Activated B cell treated with CpG ODN at 0.5 μM for 24 hours (primary cell): Measurements from ENCODE around the gene HABP4. TPM values are rescaled to one million over a fixed set of nuclear protein-coding genes. Genes with fewer than 3 reads are reported as not detected.

ENCODE experiments used
- ATAC-seq: fragments of 200-7000 bp; cut with Tn5 transposase; one replicate; pipeline ENCODE4 v1.10.0; 2021; ENCODE audit warnings: low read depth, mild to moderate bottlenecking, moderate library complexity
- CTCF ChIA-PET: fragments of 350-600 bp; sonication (Branson Sonifier 250); formaldehyde crosslinking; loops from one replicate; lab custom pipeline; 2021; ENCODE audit warnings: antibody characterized with exemption; lab: Charles Lee
- POLR2A ChIA-PET: fragments of 350-600 bp; sonication (Branson Sonifier 250); formaldehyde crosslinking; loops from one replicate; lab custom pipeline; 2021; ENCODE audit warnings: antibody characterized with exemption; lab: Charles Lee
- DNase-seq: peaks from one replicate; pipeline ENCODE4 v3.0.0; 2022
- H3K27ac Mint-ChIP-seq: one replicate; pipeline ENCODE4 v1.8.0; 2020; ENCODE audit warnings: mixed read lengths
- H3K27me3 Mint-ChIP-seq: one replicate; pipeline ENCODE4 v1.8.0; 2021; ENCODE audit warnings: mixed read lengths
- H3K36me3 Mint-ChIP-seq: one replicate; pipeline ENCODE4 v1.8.0; 2021; ENCODE audit warnings: low read depth, mixed read lengths
- H3K4me1 Mint-ChIP-seq: one replicate; pipeline ENCODE4 v1.8.0; 2021; ENCODE audit warnings: mixed read lengths
- H3K4me3 Mint-ChIP-seq: one replicate; pipeline ENCODE4 v1.8.0; 2020; ENCODE audit warnings: mild to moderate bottlenecking, mixed read lengths
- H3K9me3 Mint-ChIP-seq: one replicate; pipeline ENCODE4 v1.8.0; 2020; ENCODE audit warnings: mixed read lengths
- intact Hi-C: fragments of 100-400 bp; cut with micrococcal nuclease; formaldehyde crosslinking; loops from one replicate; pipeline ENCODE4 v1.15.1; 2024
- total RNA-seq: library from RNA; stranded (reverse); gene quantifications from 2 replicates; pipeline ENCODE4 v1.2.3, GENCODE V29; 2022
- TF ChIP-seq, protein P1 (sequence below): fragments of 200-600 bp; IDR thresholded peaks from one replicate; pipeline ENCODE4 v1.8.0; 2022; ENCODE audit warnings: antibody characterized with exemption, mild to moderate bottlenecking

The HABP4 gene
- total RNA-seq, 1 donor from 2014 or later = 8.1 TPM

DNA sequence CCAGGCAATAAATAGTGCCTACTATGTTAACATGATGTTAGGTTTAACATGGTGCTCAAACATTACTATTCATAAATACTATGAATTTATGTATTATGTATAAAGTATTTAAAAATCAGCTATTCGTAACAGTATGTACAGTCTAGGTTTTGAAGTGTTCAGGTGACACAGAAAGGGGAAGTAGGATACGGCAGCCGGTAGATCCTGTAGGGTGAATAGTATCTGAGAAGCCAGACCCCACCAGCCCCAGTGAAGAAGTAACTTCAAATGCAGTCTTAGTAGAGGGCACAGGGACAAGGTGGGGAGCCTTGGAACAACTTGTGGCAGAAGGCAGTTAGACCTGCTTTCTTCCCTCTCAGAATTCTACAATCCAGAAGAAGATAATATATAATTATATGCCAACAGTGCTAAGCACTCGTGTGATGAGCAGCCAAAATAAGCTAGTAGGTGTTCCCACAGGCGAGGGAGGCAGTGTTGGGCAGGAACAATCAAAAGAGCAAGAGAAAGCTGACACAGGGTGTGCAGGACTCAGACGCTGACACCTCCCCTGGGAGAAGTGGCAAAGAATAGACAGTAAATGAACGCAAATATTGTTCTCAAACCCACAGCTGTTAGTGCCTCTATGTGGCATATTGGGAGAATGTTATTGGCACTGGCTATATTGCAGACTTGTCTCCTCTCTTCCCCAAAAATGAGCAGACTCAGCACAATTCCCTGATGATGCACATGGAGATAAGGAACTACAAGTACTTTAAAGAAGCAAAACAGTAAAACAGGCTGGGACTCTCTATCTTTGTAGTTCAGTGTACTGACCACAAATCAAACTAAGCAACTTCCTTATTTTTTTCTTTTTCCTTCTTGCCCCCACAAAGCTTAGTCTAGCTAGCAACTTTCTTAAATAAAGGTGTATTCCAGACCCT lies 36.4 kb upstream of the HABP4 start:
- Mint-ChIP-seq H3K27ac (peak overlapping the region; percentile 92), H3K4me1 (peaks cover 37% of the 10 kb centered on the region), H3K4me3 (peak overlapping the region; percentile 82), H3K27me3 (no peaks in the 10 kb centered on the region), H3K36me3 (no peaks in the 10 kb centered on the region), H3K9me3 (no peaks in the 10 kb centered on the region)
- POLR2A ChIA-PET = interaction anchor here (0.6 to 2.2 kb wide), 7 partner anchors 30 to 538 kb away, joined by 3 to 14 read pairs (median 3); partner anchors contain the start of genes ERCC6L2, HABP4 and SLC35D2
- DNase-seq (no peak), ATAC-seq (peak; percentile 33)
- intact Hi-C loops = loop anchor here (1.0 to 10.0 kb wide), 3 partner anchors 30 to 1096 kb away; partner anchors contain the start of genes FANCC and SLC35D2
- TF ChIP-seq, protein P1, sequence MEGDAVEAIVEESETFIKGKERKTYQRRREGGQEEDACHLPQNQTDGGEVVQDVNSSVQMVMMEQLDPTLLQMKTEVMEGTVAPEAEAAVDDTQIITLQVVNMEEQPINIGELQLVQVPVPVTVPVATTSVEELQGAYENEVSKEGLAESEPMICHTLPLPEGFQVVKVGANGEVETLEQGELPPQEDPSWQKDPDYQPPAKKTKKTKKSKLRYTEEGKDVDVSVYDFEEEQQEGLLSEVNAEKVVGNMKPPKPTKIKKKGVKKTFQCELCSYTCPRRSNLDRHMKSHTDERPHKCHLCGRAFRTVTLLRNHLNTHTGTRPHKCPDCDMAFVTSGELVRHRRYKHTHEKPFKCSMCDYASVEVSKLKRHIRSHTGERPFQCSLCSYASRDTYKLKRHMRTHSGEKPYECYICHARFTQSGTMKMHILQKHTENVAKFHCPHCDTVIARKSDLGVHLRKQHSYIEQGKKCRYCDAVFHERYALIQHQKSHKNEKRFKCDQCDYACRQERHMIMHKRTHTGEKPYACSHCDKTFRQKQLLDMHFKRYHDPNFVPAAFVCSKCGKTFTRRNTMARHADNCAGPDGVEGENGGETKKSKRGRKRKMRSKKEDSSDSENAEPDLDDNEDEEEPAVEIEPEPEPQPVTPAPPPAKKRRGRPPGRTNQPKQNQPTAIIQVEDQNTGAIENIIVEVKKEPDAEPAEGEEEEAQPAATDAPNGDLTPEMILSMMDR = no peak
- CTCF ChIA-PET = interaction anchor here (1.5 to 1.7 kb wide), 3 partner anchors 15 to 154 kb away, joined by 4 to 10 read pairs (median 6); no protein-coding TSS in a partner anchor

- ChIA-PET POLR2A (interaction anchor here (0.6 to 1.0 kb wide), 2 partner anchors 33 to 269 kb away, joined by 3 to 7 read pairs; partner anchors contain the start of gene HABP4), CTCF (no interaction called here)
- H3K36me3 Mint-ChIP-seq = peaks cover 2% of the 10 kb centered on the region
- peak; percentile 2 for ATAC-seq
- intact Hi-C loops = loop anchor here (5.0 to 10.0 kb wide), 8 partner anchors 90 to 1840 kb away; partner anchors contain the start of genes ANP32B, TBC1D2, TDRD7 and ZNF510
- TF ChIP-seq, protein P1 = no peak
- DNase-seq = peak; percentile 89
- peak overlapping the region; percentile 86 for H3K4me3 Mint-ChIP-seq
- peak overlapping the region; percentile 92 for H3K27ac Mint-ChIP-seq
- H3K27me3 Mint-ChIP-seq = no peaks in the 10 kb centered on the region
- H3K4me1 Mint-ChIP-seq = peaks cover 53% of the 10 kb centered on the region
- no peaks in the 10 kb centered on the region for H3K9me3 Mint-ChIP-seq
Observed at GRCh38 chr9:96417051-96417586, 32.9 kb upstream of the HABP4 start.

DNA sequence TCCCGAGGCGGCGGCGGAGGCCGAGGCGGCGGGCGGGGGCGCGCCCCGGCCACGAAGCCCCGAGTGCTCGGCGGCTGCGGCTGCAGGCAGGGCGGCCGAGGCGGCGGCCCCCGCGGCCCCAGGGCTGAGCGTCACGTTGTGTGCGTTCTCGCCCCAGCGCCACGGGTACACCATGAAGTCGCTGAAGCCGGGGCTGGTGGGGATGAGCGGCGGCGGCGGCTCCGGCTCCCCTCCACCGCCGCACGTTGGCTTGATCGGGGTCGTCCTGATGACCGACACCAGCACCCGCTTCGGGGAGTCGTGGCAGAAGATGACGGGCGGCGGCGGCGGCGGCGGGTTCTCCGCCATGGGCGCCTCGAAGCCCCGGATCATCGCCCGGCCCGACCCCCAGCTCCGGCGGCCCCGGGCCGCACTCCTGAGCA lies 32.3 kb upstream of the HABP4 start:
- Mint-ChIP-seq H3K36me3 (peaks cover 2% of the 10 kb centered on the region), H3K27me3 (no peaks in the 10 kb centered on the region), H3K27ac (peak overlapping the region; percentile 88), H3K4me1 (peaks cover 49% of the 10 kb centered on the region), H3K4me3 (peak overlapping the region; percentile 93), H3K9me3 (no peaks in the 10 kb centered on the region)
- intact Hi-C loops = loop anchor here (1.0 to 10.0 kb wide), 14 partner anchors 33 to 1840 kb away; partner anchors contain the start of genes ANP32B, ERCC6L2, HABP4 and PRXL2C
- CTCF ChIA-PET = no interaction called here
- TF ChIP-seq, protein P1 = no peak
- POLR2A ChIA-PET = interaction anchor here (1.6 kb wide), 1 partner anchor 35 kb away, joined by 7 read pairs; the partner anchor contains the start of gene SLC35D2
- DNase-seq = no peak
- ATAC-seq = no peak

GRCh38 chr9:96418083-96418919 lies 31.7 kb upstream of the HABP4 start, which contains the start of gene ZNF367:
ZNF367 (minus strand) TSS chr9:96418370; CDS start chr9:96418032, 338 bp downstream.
- POLR2A ChIA-PET = interaction anchor here (1.0 to 1.8 kb wide), 6 partner anchors 31 to 1215 kb away, joined by 3 to 14 read pairs (median 6); partner anchors contain the start of genes HABP4, PRXL2C, SLC35D2 and TSTD2
- H3K9me3 Mint-ChIP-seq = no peaks in the 10 kb centered on the region
- H3K27me3 Mint-ChIP-seq = no peaks in the 10 kb centered on the region
- CTCF ChIA-PET = no interaction called here
- peak within 1 kb of the TSS; percentile 92 for H3K27ac Mint-ChIP-seq
- DNase-seq (peak; percentile 89), ATAC-seq (peak; percentile 76)
- peaks cover 43% of the 10 kb centered on the region for H3K4me1 Mint-ChIP-seq
- peak within 1 kb of the TSS; percentile 93 for H3K4me3 Mint-ChIP-seq
- intact Hi-C loops = loop anchor here (1.0 to 10.0 kb wide), 14 partner anchors 32 to 1839 kb away; partner anchors contain the start of genes ANP32B, ERCC6L2, HABP4 and PRXL2C
- peaks cover 2% of the 10 kb centered on the region for H3K36me3 Mint-ChIP-seq
- TF ChIP-seq, protein P1 = no peak
